RWPE2 (cell line): ENCODE measurements around the gene GTF2A1.

Experiments
- ATAC-seq: fragments of 200-7000 bp; cut with Tn5 transposase; 3 replicates; pipeline ENCODE4 v1.9.1; 2021; ENCODE audit warnings: low read depth
- DNase-seq: peaks from one replicate; pipeline ENCODE4 v3.0.0-alpha.2; 2020; ENCODE audit warnings: low spot score
- H3K27ac ChIP-seq: fragments of 450-650 bp; 2 replicates; pipeline ENCODE4 v1.5.1; 2017; ENCODE audit warnings: mild to moderate bottlenecking; ENCODE audit not compliant: poor library complexity, severe bottlenecking
- H3K27me3 ChIP-seq: fragments of 250-450 bp; sonication (Bioruptor Pico); 2 replicates; pipeline ENCODE4 v1.5.1; 2021; ENCODE audit warnings: mild to moderate bottlenecking, moderate library complexity; ENCODE audit not compliant: insufficient read depth, poor library complexity, severe bottlenecking
- H3K36me3 ChIP-seq: fragments of 250-450 bp; sonication (Bioruptor Pico); 2 replicates; pipeline ENCODE4 v1.5.1; 2020; ENCODE audit warnings: low read depth, mild to moderate bottlenecking, moderate library complexity
- H3K4me1 ChIP-seq: fragments of 250-450 bp; sonication (Bioruptor Pico); 2 replicates; pipeline ENCODE4 v1.5.1; 2021; ENCODE audit warnings: mild to moderate bottlenecking, moderate library complexity; ENCODE audit not compliant: insufficient read depth, poor library complexity, severe bottlenecking
- H3K4me3 ChIP-seq: fragments of 250-450 bp; sonication (Bioruptor Pico); 2 replicates; pipeline ENCODE4 v1.5.1; 2021; ENCODE audit warnings: mild to moderate bottlenecking, moderate library complexity; ENCODE audit not compliant: severe bottlenecking
- H3K9me3 ChIP-seq: fragments of 250-450 bp; sonication (Bioruptor Pico); 2 replicates; pipeline ENCODE4 v1.5.1; 2021; ENCODE audit warnings: mild to moderate bottlenecking, moderate library complexity; ENCODE audit not compliant: severe bottlenecking
- CTCF ChIP-seq: fragments of 450-650 bp; IDR thresholded peaks from one replicate; pipeline ENCODE4 v1.5.1; 2017; ENCODE audit warnings: mild to moderate bottlenecking, moderate library complexity; ENCODE audit not compliant: poor library complexity, severe bottlenecking

The GTF2A1 gene

GRCh38 chr14:81205639-81206038 is 15.1 kb downstream of the GTF2A1 start:
- Histone ChIP-seq H3K9me3 (no peaks in the 10 kb centered on the region), H3K27ac (no peak overlapping the region), H3K4me3 (no peak overlapping the region), H3K27me3 (no peaks in the 10 kb centered on the region), H3K36me3 (peaks cover 61% of the 10 kb centered on the region), H3K4me1 (no peaks in the 10 kb centered on the region)
- ATAC-seq (no peak), DNase-seq (no peak)
- no peak for TF ChIP-seq CTCF

- H3K36me3 ChIP-seq = peaks cover 68% of the 10 kb centered on the region
- no peaks in the 10 kb centered on the region for H3K9me3 ChIP-seq
- H3K4me3 ChIP-seq = no peak overlapping the region
- DNase-seq (no peak), ATAC-seq (no peak)
- no peaks in the 10 kb centered on the region for H3K4me1 ChIP-seq
- no peak overlapping the region for H3K27ac ChIP-seq
- no peak for TF ChIP-seq CTCF
- H3K27me3 ChIP-seq = no peaks in the 10 kb centered on the region
Observed at GRCh38 chr14:81200054-81200453, 20.7 kb downstream of the GTF2A1 start.

- no peaks in the 10 kb centered on the region for H3K27me3 ChIP-seq
- peaks cover 4% of the 10 kb centered on the region for H3K4me1 ChIP-seq
- no peak overlapping the region for H3K27ac ChIP-seq
- H3K9me3 ChIP-seq = no peaks in the 10 kb centered on the region
- DNase-seq = no peak
- TF ChIP-seq CTCF = no peak
- H3K36me3 ChIP-seq = peaks cover 73% of the 10 kb centered on the region
- ATAC-seq = no peak
- H3K4me3 ChIP-seq = no peak overlapping the region
Observed at GRCh38 chr14:81199084-81199483, 21.7 kb downstream of the GTF2A1 start.

- no peak for ATAC-seq
Observed at GRCh38 chr14:81198651-81199050, 22.1 kb downstream of the GTF2A1 start.

More at GRCh38 chr14:81198651-81199050, 22.1 kb downstream of the GTF2A1 start:
- Histone ChIP-seq H3K36me3 (peaks cover 71% of the 10 kb centered on the region), H3K4me3 (no peak overlapping the region), H3K4me1 (peaks cover 4% of the 10 kb centered on the region), H3K9me3 (no peaks in the 10 kb centered on the region), H3K27ac (no peak overlapping the region), H3K27me3 (no peaks in the 10 kb centered on the region)
- no peak for DNase-seq
- TF ChIP-seq CTCF = no peak
